ENCODE results near the gene ZSWIM8.

DNA sequence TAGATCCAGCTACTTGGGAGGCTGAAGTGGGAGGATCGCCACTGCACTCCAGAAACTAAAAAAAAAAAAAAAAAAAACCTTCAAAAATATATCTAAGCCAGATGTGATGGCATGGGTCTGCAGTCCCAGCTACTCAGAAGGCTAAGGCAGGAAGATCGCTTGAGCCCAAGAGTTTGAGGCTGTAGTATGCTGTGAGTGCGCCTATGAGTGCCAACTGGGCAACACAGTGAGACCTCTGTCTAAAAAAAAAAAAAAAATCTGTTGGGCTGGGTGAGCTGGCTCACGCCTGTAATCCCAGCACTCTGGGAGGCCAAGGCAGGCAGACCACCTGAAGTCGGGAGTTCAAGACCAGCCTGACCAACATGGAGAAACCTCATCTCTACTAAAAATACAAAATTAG, 6.4 kb upstream of the ZSWIM8 start:
- TF ChIP-seq POLR2AphosphoS2 (conservative IDR thresholded peaks at IDR 0.05; ENCODE audit: low read length) (no peak), POLR2A (IDR thresholded peaks at IDR 0.05; ENCODE audit: low read length) (no peak), RAD21 (conservative IDR thresholded peaks at IDR 0.05 in 1 of 2, IDR thresholded peaks at IDR 0.05 in 1 of 2) (no peak), PHF8 (IDR thresholded peaks at IDR 0.05; ENCODE audit: borderline replicate concordance, low read depth) (no peak), JUNB (IDR thresholded peaks at IDR 0.05) (no peak), KDM5A (IDR thresholded peaks at IDR 0.05) (no peak), NPAS2 (CRISPR knock-in tag; IDR thresholded peaks at IDR 0.05; ENCODE audit: borderline replicate concordance) (no peak)
- TF ChIP-seq, protein P1, sequence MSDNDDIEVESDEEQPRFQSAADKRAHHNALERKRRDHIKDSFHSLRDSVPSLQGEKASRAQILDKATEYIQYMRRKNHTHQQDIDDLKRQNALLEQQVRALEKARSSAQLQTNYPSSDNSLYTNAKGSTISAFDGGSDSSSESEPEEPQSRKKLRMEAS (IDR thresholded peaks at IDR 0.05) = no peak
- TF ChIP-seq, protein P2, sequence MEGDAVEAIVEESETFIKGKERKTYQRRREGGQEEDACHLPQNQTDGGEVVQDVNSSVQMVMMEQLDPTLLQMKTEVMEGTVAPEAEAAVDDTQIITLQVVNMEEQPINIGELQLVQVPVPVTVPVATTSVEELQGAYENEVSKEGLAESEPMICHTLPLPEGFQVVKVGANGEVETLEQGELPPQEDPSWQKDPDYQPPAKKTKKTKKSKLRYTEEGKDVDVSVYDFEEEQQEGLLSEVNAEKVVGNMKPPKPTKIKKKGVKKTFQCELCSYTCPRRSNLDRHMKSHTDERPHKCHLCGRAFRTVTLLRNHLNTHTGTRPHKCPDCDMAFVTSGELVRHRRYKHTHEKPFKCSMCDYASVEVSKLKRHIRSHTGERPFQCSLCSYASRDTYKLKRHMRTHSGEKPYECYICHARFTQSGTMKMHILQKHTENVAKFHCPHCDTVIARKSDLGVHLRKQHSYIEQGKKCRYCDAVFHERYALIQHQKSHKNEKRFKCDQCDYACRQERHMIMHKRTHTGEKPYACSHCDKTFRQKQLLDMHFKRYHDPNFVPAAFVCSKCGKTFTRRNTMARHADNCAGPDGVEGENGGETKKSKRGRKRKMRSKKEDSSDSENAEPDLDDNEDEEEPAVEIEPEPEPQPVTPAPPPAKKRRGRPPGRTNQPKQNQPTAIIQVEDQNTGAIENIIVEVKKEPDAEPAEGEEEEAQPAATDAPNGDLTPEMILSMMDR (IDR thresholded peaks at IDR 0.05) = no peak
